GM12865 (cell line): ENCODE results near the gene PCBP3.

ENCODE experiments used
- DNase-seq: peaks from one replicate; pipeline ENCODE4 v3.0.0; 2010; ENCODE audit warnings: low read depth
- H3K4me3 ChIP-seq: 2 replicates; pipeline ENCODE4 v1.5.1; 2011; ENCODE audit warnings: mild to moderate bottlenecking, low read depth, low read length, control low read depth
- CTCF ChIP-seq: IDR thresholded peaks from 2 replicates; pipeline ENCODE4 v1.5.1; 2011; ENCODE audit warnings: low read length, control low read depth, low read depth, inconsistent platforms; ENCODE audit not compliant: insufficient read depth; ENCODE audit errors: missing control alignments

Gene PCBP3

DNA sequence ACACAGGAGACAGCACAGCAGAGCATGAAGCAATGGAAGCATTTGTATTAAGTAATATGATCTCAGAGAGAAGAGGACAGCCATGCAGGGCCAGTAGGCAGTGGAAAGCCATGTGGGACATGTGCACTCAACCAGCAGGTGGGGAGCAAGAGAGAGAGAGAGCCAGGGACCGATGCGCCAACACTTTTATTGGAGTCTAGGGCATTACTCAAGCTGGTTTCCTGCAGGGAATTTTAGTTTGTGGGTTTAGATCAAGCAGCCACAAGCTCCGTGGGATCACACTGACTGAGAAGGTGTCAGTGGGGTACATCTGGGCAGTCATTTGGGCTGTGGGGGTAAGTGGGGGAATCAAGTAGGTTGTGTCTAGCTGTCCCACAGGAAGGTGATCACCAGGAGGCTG is 137.1 kb downstream of the PCBP3 start:
- TF ChIP-seq CTCF = no peak
- no peak overlapping the region for H3K4me3 ChIP-seq
- DNase-seq = no peak

DNA sequence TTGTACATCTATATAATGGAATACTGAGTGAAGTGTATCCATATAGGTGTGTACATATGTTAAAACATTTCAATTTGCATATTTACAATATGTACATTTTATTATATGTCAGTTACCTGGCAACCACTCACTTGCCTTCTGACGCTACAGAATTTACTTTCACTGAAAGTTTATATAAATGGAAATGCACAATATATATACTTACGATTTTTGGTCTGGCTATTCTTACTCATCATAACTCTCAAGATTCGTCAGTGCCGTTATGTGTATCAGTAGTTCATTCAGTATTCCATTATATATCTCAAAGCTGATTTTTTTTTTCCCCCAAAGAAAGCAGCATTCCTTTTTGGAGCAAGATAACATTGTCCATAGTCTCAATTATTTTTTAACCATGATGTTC is 138.2 kb downstream of the PCBP3 start:
- no peak for TF ChIP-seq CTCF
- DNase-seq = no peak
- no peak overlapping the region for H3K4me3 ChIP-seq

- no peak for DNase-seq
- no peak overlapping the region for H3K4me3 ChIP-seq
- TF ChIP-seq CTCF = no peak
These were observed 143.1 kb downstream of the PCBP3 start for GRCh38 chr21:45786660-45787059.

DNA sequence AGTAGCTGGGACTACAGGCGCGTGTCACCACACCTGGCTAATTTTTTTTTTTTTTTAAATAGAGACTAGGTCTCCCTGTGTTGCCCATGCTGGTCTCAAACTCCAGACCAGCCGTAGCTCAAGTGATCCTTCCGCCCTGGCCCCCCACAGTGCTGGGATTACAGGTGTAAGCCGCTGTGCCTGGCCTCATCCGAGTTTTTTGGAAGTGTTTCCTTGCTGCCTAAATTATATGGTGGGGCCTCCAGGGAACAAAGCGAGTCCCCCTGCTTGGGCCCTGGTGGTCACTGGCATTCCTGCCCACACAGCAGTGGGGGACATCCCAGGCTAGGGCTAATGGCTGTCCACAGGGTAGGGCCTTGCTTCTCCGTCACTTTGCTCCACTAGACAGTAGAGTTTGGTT is 143.8 kb downstream of the PCBP3 start:
- TF ChIP-seq CTCF = no peak
- no peak for DNase-seq
- no peak overlapping the region for H3K4me3 ChIP-seq

DNA sequence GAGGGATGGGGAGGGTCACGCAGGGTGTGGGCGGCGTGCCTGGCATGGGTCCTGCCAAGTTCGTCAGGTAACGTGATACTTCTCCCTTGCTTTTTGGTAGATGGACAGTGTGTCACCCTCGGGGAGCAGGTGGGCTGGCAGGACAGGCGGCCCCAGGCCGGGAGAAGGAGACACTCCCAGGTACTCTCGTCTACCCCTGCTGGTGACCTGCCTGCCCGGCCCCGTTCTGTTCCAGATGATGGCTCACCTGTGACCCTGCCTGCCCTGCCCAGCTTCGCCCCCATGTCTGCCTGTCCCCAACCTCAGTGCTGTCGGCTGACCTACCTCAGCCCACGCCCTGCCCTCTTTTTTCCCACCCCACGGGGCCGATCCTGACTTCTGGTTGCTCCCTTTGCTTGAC is 144.7 kb downstream of the PCBP3 start:
- DNase-seq = no peak
- no peak overlapping the region for H3K4me3 ChIP-seq
- TF ChIP-seq CTCF = no peak

DNA sequence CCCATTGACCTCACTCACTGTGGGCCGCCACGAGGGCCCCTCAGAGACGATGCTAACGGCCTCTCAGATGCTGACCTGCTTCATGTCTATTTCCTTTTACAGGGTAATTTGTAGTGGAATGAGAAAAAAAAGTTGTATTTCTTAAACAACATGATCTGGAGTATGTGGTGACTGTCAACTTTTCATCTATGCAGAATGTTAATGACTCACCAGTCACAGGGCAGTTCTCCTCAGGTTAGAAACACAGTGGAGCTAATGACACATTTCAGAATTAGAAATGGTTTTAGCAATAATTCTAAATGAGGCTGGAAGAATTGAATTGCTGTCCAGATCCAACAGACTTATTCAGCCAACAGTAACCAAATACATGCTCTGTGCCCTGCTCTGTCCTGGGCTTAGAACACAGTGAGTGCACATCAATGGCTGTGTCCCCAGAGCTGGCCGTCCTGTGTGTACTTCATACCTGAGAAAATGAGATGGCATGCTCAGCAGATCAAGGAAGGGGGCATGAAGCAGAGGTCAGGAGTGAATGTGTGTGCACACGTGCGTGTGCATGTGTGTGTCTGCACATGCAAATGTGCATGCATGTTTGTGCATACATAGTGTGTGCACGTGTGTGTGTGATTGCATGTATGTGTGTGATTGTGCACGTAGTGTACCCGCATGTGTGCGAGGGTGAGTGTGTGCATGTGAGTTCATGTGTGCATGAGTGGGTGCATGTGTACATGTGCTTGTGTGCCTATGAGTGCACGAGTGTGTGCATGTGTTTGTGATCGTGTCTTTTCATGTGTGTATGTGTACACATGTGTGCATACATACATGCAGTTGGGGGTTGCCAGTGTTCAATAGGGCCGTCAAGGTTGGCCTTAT is 145.3 kb downstream of the PCBP3 start:
- no peak for TF ChIP-seq CTCF
- no peak for DNase-seq
- H3K4me3 ChIP-seq = no peak overlapping the region

DNA sequence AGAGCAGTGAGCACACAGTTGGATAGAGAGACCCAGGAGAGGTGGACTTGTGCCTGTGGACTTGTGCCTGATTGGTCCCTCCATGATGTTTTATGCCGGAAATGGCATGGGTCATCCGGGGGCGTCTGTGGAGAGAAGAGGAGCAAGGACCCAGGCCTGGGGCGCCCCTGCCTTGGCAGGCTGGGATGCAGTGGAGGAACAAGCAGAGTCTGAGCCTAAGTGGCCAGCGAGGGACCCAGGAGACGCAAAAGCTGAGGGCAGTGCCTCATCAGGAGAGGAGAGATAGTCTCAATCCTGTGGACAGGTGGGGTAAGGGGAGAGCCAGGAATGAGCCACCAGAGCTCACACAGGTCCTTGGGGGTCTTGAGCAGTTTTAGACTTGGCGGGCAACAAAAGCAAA is 146.9 kb downstream of the PCBP3 start:
- TF ChIP-seq CTCF = no peak
- H3K4me3 ChIP-seq = no peak overlapping the region
- DNase-seq = no peak
